Gastroesophageal sphincter (tissue), 3 donors: Measurements from ENCODE around the gene MEGF6.

Experiments used
- EP300 ChIP-seq: sonication (generic); formaldehyde crosslinking; IDR thresholded peaks from one replicate; pipeline ENCODE4 v1.6.1; 2017; ENCODE audit warnings: antibody characterized with exemption, mild to moderate bottlenecking
- POLR2A ChIP-seq, 2 donors: fragments of 450-650 bp; IDR thresholded peaks; one replicate each; pipeline ENCODE4 v1.6.1; 2017; ENCODE audit warnings: antibody characterized with exemption in 2 of 2, mild to moderate bottlenecking in 2 of 2, moderate library complexity in 1 of 2
- POLR2AphosphoS5 ChIP-seq: sonication (generic); formaldehyde crosslinking; IDR thresholded peaks from one replicate; pipeline ENCODE4 v1.6.1; 2017; ENCODE audit warnings: antibody characterized with exemption
- TF ChIP-seq, protein P1 (sequence below), 4 experiments: fragments of 200-600 bp in 2 of 4; fragments of 450-650 bp in 2 of 4; sonication (generic) in 1 of 4; IDR thresholded peaks; one replicate each; pipeline ENCODE4 v1.5.1; 2017 to 2019; ENCODE audit warnings: antibody characterized with exemption in 4 of 4, mild to moderate bottlenecking in 2 of 4, moderate library complexity in 2 of 4

DNA sequence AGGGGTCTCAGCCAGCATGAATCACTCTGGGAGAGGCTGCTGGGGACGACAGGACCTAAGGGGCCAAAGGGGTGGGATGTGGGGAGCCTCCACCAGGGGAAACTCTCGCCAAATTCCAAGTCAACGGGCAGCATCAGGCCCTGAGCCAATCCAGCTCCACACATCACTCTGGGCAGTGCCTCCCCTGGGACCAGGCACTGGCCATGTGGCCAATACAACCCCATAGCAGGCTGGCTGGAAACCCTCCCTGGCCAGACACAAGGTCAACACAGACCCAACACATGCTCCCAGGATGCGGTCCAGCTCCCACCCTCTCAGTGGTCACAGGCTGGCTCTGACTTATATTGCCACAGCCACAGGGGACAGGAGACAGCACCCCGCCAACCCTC is 60.0 kb downstream of the MEGF6 start:
- TF ChIP-seq, protein P1, sequence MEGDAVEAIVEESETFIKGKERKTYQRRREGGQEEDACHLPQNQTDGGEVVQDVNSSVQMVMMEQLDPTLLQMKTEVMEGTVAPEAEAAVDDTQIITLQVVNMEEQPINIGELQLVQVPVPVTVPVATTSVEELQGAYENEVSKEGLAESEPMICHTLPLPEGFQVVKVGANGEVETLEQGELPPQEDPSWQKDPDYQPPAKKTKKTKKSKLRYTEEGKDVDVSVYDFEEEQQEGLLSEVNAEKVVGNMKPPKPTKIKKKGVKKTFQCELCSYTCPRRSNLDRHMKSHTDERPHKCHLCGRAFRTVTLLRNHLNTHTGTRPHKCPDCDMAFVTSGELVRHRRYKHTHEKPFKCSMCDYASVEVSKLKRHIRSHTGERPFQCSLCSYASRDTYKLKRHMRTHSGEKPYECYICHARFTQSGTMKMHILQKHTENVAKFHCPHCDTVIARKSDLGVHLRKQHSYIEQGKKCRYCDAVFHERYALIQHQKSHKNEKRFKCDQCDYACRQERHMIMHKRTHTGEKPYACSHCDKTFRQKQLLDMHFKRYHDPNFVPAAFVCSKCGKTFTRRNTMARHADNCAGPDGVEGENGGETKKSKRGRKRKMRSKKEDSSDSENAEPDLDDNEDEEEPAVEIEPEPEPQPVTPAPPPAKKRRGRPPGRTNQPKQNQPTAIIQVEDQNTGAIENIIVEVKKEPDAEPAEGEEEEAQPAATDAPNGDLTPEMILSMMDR (IDR thresholded peaks at IDR 0.05): no peak
- TF ChIP-seq POLR2AphosphoS5: no peak
- no peak for TF ChIP-seq POLR2A (IDR thresholded peaks at IDR 0.05)
- no peak for TF ChIP-seq EP300
